PC-9 (cell line): Measurements from ENCODE around the gene USP12.

ENCODE experiments used
- EZH2 ChIP-seq: fragments of 200-600 bp; sonication (generic); IDR thresholded peaks from 2 replicates; pipeline ENCODE4 v1.8.0; 2017; ENCODE audit warnings: antibody characterized with exemption, low read depth
- TF ChIP-seq, protein P1 (sequence below): fragments of 200-600 bp; sonication (generic); conservative IDR thresholded peaks from 2 replicates; pipeline ENCODE4 v1.6.1; 2017; ENCODE audit warnings: mixed run types, antibody characterized with exemption, mild to moderate bottlenecking, moderate library complexity

DNA sequence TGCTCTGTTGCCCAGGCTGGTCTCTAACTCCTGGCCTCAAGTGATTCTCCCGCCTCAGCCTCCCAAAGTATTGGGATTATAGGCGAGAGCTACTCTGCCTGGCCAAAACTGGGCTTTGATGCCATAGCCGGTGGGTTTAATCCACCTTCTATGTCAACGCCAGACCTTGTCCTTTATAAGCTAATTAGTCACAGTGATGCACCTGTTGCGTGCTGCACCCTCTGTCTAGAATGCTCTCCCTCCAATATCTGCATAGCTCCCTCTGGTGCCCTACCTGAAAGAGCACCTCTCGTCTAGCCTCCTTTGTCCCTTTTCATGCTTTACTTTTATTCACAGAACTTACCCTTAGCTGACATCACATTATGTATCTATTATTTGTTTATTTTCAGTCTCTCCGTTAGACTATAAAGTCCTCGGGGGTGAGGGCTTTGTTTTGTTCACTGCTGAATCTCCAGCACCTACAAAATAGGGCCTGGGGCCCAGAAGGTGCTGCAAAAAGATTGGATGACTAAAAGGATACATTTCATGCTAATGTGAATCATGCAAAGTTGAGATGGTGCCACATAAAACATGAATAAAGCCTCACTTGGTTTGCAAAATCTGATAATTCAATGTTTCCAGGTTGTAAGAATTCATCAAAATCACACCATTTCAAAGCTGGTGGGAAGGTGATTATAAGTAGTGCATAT lies 148.1 kb downstream of the USP12 start:
- TF ChIP-seq, protein P1, sequence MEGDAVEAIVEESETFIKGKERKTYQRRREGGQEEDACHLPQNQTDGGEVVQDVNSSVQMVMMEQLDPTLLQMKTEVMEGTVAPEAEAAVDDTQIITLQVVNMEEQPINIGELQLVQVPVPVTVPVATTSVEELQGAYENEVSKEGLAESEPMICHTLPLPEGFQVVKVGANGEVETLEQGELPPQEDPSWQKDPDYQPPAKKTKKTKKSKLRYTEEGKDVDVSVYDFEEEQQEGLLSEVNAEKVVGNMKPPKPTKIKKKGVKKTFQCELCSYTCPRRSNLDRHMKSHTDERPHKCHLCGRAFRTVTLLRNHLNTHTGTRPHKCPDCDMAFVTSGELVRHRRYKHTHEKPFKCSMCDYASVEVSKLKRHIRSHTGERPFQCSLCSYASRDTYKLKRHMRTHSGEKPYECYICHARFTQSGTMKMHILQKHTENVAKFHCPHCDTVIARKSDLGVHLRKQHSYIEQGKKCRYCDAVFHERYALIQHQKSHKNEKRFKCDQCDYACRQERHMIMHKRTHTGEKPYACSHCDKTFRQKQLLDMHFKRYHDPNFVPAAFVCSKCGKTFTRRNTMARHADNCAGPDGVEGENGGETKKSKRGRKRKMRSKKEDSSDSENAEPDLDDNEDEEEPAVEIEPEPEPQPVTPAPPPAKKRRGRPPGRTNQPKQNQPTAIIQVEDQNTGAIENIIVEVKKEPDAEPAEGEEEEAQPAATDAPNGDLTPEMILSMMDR = no peak
- TF ChIP-seq EZH2 = no peak
